Erythroblast (primary cell): ENCODE measurements around the gene OR6C65.

Source experiments
- GATA1 ChIP-seq: IDR thresholded peaks from 2 replicates; pipeline ENCODE4 v1.6.1; 2011; ENCODE audit warnings: low read depth, mild to moderate bottlenecking, control low read depth, low read length, moderate library complexity
- POLR2A ChIP-seq: IDR thresholded peaks from 2 replicates; pipeline ENCODE4 v1.6.1; 2011; ENCODE audit warnings: mild to moderate bottlenecking, low read length

DNA sequence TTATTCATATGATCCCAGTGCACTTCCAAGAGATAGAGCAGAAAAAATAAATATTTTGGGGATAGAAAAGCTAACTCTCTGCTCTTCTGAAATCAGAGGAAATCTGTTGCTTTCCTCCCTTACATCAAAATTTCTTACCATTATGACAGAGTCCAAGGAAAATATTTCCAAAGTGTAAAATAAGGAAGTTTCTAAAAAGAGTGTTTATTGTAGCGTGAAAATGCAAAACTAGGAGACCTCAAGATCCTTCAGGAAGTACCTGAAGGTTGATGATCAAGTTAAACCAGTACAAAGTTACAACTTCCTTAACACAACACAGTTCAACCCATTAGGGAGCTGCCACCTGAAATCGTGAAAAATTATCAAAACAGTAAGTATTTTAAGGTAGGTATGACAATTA lies 43.4 kb downstream of the OR6C65 start, which contains the start of gene OR6C2:
- TF ChIP-seq POLR2A = no peak
- TF ChIP-seq GATA1 = no peak
